ENCODE measurements around the gene METTL5.

DNA sequence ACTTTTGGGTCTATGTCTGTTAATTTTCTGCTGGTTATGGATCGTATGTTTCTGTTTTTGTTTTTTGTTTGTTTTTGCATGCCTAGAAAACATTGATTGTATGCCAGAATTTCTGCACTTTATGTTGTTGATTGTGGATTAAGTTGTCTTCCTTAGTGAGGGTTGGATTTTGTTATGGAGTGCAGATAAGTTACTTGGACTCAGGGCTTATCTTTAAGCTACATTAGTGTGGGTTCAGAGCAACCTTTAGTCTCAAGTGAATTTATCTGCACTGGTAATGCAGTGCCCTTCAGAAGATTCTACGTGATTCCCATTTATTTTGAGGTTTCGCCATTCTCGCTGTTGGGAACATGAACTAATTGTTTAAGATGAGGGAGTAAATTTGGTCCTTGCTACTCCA is 35.4 kb upstream of the METTL5 start:
- TF ChIP-seq, protein P1, sequence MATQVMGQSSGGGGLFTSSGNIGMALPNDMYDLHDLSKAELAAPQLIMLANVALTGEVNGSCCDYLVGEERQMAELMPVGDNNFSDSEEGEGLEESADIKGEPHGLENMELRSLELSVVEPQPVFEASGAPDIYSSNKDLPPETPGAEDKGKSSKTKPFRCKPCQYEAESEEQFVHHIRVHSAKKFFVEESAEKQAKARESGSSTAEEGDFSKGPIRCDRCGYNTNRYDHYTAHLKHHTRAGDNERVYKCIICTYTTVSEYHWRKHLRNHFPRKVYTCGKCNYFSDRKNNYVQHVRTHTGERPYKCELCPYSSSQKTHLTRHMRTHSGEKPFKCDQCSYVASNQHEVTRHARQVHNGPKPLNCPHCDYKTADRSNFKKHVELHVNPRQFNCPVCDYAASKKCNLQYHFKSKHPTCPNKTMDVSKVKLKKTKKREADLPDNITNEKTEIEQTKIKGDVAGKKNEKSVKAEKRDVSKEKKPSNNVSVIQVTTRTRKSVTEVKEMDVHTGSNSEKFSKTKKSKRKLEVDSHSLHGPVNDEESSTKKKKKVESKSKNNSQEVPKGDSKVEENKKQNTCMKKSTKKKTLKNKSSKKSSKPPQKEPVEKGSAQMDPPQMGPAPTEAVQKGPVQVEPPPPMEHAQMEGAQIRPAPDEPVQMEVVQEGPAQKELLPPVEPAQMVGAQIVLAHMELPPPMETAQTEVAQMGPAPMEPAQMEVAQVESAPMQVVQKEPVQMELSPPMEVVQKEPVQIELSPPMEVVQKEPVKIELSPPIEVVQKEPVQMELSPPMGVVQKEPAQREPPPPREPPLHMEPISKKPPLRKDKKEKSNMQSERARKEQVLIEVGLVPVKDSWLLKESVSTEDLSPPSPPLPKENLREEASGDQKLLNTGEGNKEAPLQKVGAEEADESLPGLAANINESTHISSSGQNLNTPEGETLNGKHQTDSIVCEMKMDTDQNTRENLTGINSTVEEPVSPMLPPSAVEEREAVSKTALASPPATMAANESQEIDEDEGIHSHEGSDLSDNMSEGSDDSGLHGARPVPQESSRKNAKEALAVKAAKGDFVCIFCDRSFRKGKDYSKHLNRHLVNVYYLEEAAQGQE (IDR thresholded peaks at IDR 0.05; ENCODE audit: borderline replicate concordance): no peak
- TF ChIP-seq, protein P2, sequence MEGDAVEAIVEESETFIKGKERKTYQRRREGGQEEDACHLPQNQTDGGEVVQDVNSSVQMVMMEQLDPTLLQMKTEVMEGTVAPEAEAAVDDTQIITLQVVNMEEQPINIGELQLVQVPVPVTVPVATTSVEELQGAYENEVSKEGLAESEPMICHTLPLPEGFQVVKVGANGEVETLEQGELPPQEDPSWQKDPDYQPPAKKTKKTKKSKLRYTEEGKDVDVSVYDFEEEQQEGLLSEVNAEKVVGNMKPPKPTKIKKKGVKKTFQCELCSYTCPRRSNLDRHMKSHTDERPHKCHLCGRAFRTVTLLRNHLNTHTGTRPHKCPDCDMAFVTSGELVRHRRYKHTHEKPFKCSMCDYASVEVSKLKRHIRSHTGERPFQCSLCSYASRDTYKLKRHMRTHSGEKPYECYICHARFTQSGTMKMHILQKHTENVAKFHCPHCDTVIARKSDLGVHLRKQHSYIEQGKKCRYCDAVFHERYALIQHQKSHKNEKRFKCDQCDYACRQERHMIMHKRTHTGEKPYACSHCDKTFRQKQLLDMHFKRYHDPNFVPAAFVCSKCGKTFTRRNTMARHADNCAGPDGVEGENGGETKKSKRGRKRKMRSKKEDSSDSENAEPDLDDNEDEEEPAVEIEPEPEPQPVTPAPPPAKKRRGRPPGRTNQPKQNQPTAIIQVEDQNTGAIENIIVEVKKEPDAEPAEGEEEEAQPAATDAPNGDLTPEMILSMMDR (IDR thresholded peaks at IDR 0.05; ENCODE audit: poor library complexity, severe bottlenecking): no peak
